Inferior parietal cortex (tissue), 1 donor: ENCODE measurements around the gene TPX2.

Experiments
- DNase-seq: peaks from one replicate; pipeline ENCODE4 v3.0.0-alpha.2; 2016; ENCODE audit errors: extremely low spot score

Gene TPX2

GRCh38 chr20:31706607-31707257, 32.4 kb upstream of the TPX2 start:
- no peak for DNase-seq

- no peak for DNase-seq
Observed at GRCh38 chr20:31707258-31707615, 31.9 kb upstream of the TPX2 start.

GRCh38 chr20:31707994-31708735, 30.9 kb upstream of the TPX2 start:
- DNase-seq: no peak

GRCh38 chr20:31708736-31709534, 30.2 kb upstream of the TPX2 start:
- DNase-seq: no peak

GRCh38 chr20:31709939-31710338, 29.2 kb upstream of the TPX2 start:
- no peak for DNase-seq

- DNase-seq: no peak
Observed at GRCh38 chr20:31710423-31711108, 28.5 kb upstream of the TPX2 start.

GRCh38 chr20:31711179-31712111, 27.6 kb upstream of the TPX2 start:
- DNase-seq: no peak

GRCh38 chr20:31712112-31712553, 27.0 kb upstream of the TPX2 start:
- DNase-seq: peak; percentile 70

- peak; percentile 86 for DNase-seq
Observed at GRCh38 chr20:31712564-31713311, 26.4 kb upstream of the TPX2 start.

- no peak for DNase-seq
Observed at GRCh38 chr20:31713312-31714273, 25.5 kb upstream of the TPX2 start.

- no peak for DNase-seq
Observed at GRCh38 chr20:31715766-31716165, 23.3 kb upstream of the TPX2 start.

GRCh38 chr20:31716351-31716750, 22.7 kb upstream of the TPX2 start:
- DNase-seq: no peak

- no peak for DNase-seq
Observed at GRCh38 chr20:31716818-31717477, 22.1 kb upstream of the TPX2 start.

- DNase-seq: no peak
Observed at GRCh38 chr20:31717478-31718201, 21.4 kb upstream of the TPX2 start.

GRCh38 chr20:31718952-31719643, 20.0 kb upstream of the TPX2 start:
- no peak for DNase-seq

- DNase-seq: no peak
Observed at GRCh38 chr20:31719644-31720485, 19.2 kb upstream of the TPX2 start.
